BLaER1 (cell line): ENCODE data around the gene DDR2.

Experiments
- H3K27ac ChIP-seq: shearing (Covaris generic); formaldehyde crosslinking; 2 replicates; pipeline ENCODE4 v1.8.1; 2022
- H3K27me3 ChIP-seq: shearing (Covaris generic); formaldehyde crosslinking; 2 replicates; pipeline ENCODE4 v1.8.1; 2022
- H3K36me3 ChIP-seq: shearing (Covaris generic); formaldehyde crosslinking; 2 replicates; pipeline ENCODE4 v1.8.1; 2022
- H3K4me1 ChIP-seq: shearing (Covaris generic); formaldehyde crosslinking; 2 replicates; pipeline ENCODE4 v1.8.1; 2022
- H3K4me2 ChIP-seq: shearing (Covaris generic); formaldehyde crosslinking; 2 replicates; pipeline ENCODE4 v1.8.1; 2022
- H3K4me3 ChIP-seq: shearing (Covaris generic); formaldehyde crosslinking; 2 replicates; pipeline ENCODE4 v1.8.1; 2022
- H3K9ac ChIP-seq: shearing (Covaris generic); formaldehyde crosslinking; 2 replicates; pipeline ENCODE4 v1.8.1; 2022
- H3K9me3 ChIP-seq: shearing (Covaris generic); formaldehyde crosslinking; 2 replicates; pipeline ENCODE4 v1.8.1; 2022
- H4K20me1 ChIP-seq: shearing (Covaris generic); formaldehyde crosslinking; 2 replicates; pipeline ENCODE4 v1.8.1; 2022
- Cebpa-rat ChIP-seq: shearing (Covaris generic); IDR thresholded peaks from 2 replicates; pipeline ENCODE4 v1.8.1; 2022

The DDR2 gene

GRCh38 chr1:162667381-162668080, 35.3 kb downstream of the DDR2 start:
- H4K20me1 ChIP-seq, result no peaks in the 10 kb centered on the region
- no peaks in the 10 kb centered on the region for H3K27me3 ChIP-seq
- no peak overlapping the region for H3K4me2 ChIP-seq
- no peaks in the 10 kb centered on the region for H3K9me3 ChIP-seq
- H3K4me1 ChIP-seq, result no peaks in the 10 kb centered on the region
- H3K36me3 ChIP-seq, result no peaks in the 10 kb centered on the region
- H3K9ac ChIP-seq, result no peak overlapping the region
- H3K27ac ChIP-seq, result no peak overlapping the region
- TF ChIP-seq Cebpa-rat, result no peak
- H3K4me3 ChIP-seq, result no peak overlapping the region

DNA sequence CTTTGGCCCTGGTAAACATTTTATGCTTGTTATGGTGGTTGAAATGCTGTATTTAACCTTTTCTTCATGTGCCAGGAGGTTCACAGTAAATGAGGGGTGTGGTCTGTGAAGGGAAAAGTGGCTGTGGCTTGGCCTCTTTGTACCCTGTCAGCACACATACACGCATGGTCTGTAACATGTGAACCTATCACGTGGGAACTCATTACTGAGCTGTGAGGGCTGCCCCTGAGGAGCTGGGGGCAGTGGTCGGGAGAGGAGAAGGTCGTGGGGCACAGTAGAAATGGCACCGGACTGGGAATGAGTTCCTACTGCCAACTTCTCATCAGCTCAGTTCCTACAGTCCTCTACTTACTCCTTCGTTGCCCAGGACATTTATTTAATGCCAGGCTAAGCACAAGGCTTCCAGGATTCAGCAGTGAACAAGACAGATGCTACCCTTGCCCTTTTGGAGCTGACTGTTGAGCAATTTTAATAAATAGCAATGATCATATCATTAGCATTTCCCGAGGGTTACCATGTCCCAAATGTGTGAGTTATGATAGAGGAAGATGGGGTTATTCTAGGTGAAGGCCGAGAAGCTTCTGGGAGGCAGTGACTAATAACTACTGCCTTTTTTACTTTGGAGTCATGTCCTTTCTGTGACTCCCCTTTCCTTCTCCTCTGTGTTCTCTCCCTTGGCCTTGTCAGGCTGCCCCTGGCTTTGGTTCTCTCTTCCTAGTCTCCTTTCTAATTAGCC, 38.8 kb downstream of the DDR2 start:
- H3K9ac ChIP-seq, result no peak overlapping the region
- no peak overlapping the region for H3K4me3 ChIP-seq
- no peaks in the 10 kb centered on the region for H4K20me1 ChIP-seq
- no peaks in the 10 kb centered on the region for H3K36me3 ChIP-seq
- H3K27me3 ChIP-seq, result no peaks in the 10 kb centered on the region
- no peak overlapping the region for H3K27ac ChIP-seq
- H3K9me3 ChIP-seq, result no peaks in the 10 kb centered on the region
- H3K4me2 ChIP-seq, result no peak overlapping the region
- no peak for TF ChIP-seq Cebpa-rat
- no peaks in the 10 kb centered on the region for H3K4me1 ChIP-seq

- Histone ChIP-seq H3K4me1 (no peaks in the 10 kb centered on the region), H3K27me3 (no peaks in the 10 kb centered on the region), H3K36me3 (no peaks in the 10 kb centered on the region), H3K9ac (no peak overlapping the region), H3K4me2 (no peak overlapping the region), H3K4me3 (no peak overlapping the region), H3K27ac (no peak overlapping the region), H4K20me1 (no peaks in the 10 kb centered on the region), H3K9me3 (no peaks in the 10 kb centered on the region)
- TF ChIP-seq Cebpa-rat, result no peak
Observed at GRCh38 chr1:162671664-162672410, 39.6 kb downstream of the DDR2 start.

GRCh38 chr1:162672622-162673260, 40.5 kb downstream of the DDR2 start:
- H3K9me3 ChIP-seq, result no peaks in the 10 kb centered on the region
- no peaks in the 10 kb centered on the region for H3K36me3 ChIP-seq
- H3K4me3 ChIP-seq, result no peak overlapping the region
- no peak for TF ChIP-seq Cebpa-rat
- no peak overlapping the region for H3K9ac ChIP-seq
- H3K4me1 ChIP-seq, result no peaks in the 10 kb centered on the region
- no peak overlapping the region for H3K27ac ChIP-seq
- H3K27me3 ChIP-seq, result no peaks in the 10 kb centered on the region
- H4K20me1 ChIP-seq, result no peaks in the 10 kb centered on the region
- H3K4me2 ChIP-seq, result no peak overlapping the region

DNA sequence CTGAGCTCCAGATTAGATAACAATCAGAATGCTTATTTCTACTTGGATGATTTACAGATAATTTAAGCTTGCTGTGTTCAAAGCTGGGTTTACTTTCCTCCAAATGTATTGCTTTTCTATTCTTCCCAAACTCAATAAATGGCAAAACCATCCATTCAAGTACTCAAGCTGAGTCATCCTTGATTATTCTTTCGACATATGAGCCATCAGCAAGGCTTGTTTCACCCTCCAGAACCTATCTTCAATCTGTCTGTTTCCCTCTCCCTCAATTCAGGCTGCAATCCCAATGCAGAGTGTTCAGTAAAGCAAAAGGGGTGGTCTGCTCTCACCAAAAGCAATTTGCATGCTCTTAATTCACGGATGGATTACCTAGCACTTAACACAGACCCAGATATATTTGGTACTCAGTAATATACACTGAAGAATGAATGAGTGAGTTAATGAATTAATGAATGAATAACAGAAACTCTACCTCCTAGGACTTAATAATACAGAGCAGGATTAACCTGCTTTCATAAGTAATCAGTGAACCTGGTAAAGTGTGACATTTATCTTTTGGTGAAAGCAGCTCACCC, 41.9 kb downstream of the DDR2 start:
- Histone ChIP-seq H3K9me3 (no peaks in the 10 kb centered on the region), H3K4me2 (no peak overlapping the region), H3K9ac (no peak overlapping the region), H3K27ac (no peak overlapping the region), H3K4me1 (no peaks in the 10 kb centered on the region), H3K4me3 (no peak overlapping the region), H3K27me3 (no peaks in the 10 kb centered on the region), H4K20me1 (no peaks in the 10 kb centered on the region), H3K36me3 (no peaks in the 10 kb centered on the region)
- no peak for TF ChIP-seq Cebpa-rat

- Histone ChIP-seq H3K9me3 (no peaks in the 10 kb centered on the region), H3K27ac (no peak overlapping the region), H3K36me3 (no peaks in the 10 kb centered on the region), H3K4me2 (no peak overlapping the region), H3K9ac (no peak overlapping the region), H3K4me1 (no peaks in the 10 kb centered on the region), H4K20me1 (no peaks in the 10 kb centered on the region), H3K27me3 (no peaks in the 10 kb centered on the region), H3K4me3 (no peak overlapping the region)
- TF ChIP-seq Cebpa-rat, result no peak
Observed at GRCh38 chr1:162676087-162676486, 43.8 kb downstream of the DDR2 start.

- no peak for TF ChIP-seq Cebpa-rat
- no peaks in the 10 kb centered on the region for H4K20me1 ChIP-seq
- H3K4me3 ChIP-seq, result no peak overlapping the region
- no peak overlapping the region for H3K4me2 ChIP-seq
- no peak overlapping the region for H3K27ac ChIP-seq
- H3K4me1 ChIP-seq, result no peaks in the 10 kb centered on the region
- H3K36me3 ChIP-seq, result no peaks in the 10 kb centered on the region
- no peak overlapping the region for H3K9ac ChIP-seq
- H3K9me3 ChIP-seq, result no peaks in the 10 kb centered on the region
- H3K27me3 ChIP-seq, result no peaks in the 10 kb centered on the region
Observed at GRCh38 chr1:162676750-162677149, 44.5 kb downstream of the DDR2 start.

- no peaks in the 10 kb centered on the region for H3K27me3 ChIP-seq
- no peaks in the 10 kb centered on the region for H3K4me1 ChIP-seq
- no peak overlapping the region for H3K4me2 ChIP-seq
Observed at GRCh38 chr1:162677607-162678371, 45.5 kb downstream of the DDR2 start.

DNA sequence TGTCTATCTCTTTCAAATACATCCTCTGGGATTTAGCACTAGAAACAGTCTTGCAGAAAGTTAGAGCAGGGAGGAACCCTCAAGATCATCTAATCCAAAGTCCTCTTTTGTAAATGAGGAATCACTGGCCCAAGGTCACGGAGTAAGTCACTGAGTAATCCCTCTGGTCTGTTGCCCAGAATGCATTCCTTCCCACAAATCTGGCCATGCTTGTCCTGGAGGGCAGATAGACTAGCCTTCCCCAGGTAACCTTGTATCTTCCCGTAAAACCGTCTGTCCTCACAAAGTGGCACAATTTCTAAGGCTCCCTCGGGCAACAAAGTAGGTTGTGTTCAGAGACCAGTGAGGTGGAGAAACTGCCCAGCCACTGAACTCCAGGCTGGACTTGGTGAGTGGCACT, 46.2 kb downstream of the DDR2 start:
- no peak overlapping the region for H3K4me2 ChIP-seq
- no peaks in the 10 kb centered on the region for H4K20me1 ChIP-seq
- H3K36me3 ChIP-seq, result no peaks in the 10 kb centered on the region
- H3K4me1 ChIP-seq, result no peaks in the 10 kb centered on the region
- TF ChIP-seq Cebpa-rat, result no peak
- H3K27ac ChIP-seq, result no peak overlapping the region
- no peak overlapping the region for H3K4me3 ChIP-seq
- H3K9ac ChIP-seq, result no peak overlapping the region
- H3K9me3 ChIP-seq, result no peaks in the 10 kb centered on the region
- no peaks in the 10 kb centered on the region for H3K27me3 ChIP-seq

More at GRCh38 chr1:162677607-162678371, 45.5 kb downstream of the DDR2 start:
- no peak overlapping the region for H3K27ac ChIP-seq
- H3K9ac ChIP-seq, result no peak overlapping the region
- H3K9me3 ChIP-seq, result no peaks in the 10 kb centered on the region
- no peak overlapping the region for H3K4me3 ChIP-seq
- H4K20me1 ChIP-seq, result no peaks in the 10 kb centered on the region
- no peaks in the 10 kb centered on the region for H3K36me3 ChIP-seq
- TF ChIP-seq Cebpa-rat, result no peak
